SH-SY5Y (cell line): Measurements from ENCODE around the gene LAMA5.

Source experiments
- GATA2 ChIP-seq: IDR thresholded peaks from 2 replicates; pipeline ENCODE4 v1.6.1; 2011; ENCODE audit warnings: mild to moderate bottlenecking, low read depth, low read length
- GATA3 ChIP-seq: IDR thresholded peaks from 2 replicates; pipeline ENCODE4 v1.6.1; 2011; ENCODE audit warnings: low read depth, mild to moderate bottlenecking, low read length, moderate library complexity

DNA sequence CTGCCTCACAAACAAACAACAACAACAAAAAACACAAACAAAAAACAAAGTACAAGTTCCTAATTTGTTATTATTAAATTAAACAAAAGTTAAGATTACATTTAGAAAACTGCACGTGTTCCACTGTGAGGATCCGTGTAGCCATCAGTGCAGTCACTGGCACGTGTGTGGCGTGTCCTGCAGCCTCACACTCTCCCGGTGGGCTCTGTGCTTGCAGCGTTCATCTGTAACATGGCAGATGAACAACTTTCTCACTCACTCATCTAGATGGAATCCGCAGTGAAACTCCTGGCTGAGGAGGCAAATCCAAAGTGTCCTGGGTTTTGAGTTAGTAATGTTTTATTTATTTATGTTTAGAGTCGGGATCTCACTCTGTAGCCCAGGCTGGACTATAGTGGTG, 77.2 kb downstream of the LAMA5 start:
- TF ChIP-seq GATA2 (no peak), GATA3 (no peak)
